HG03558 (cell line): ENCODE measurements around the gene UBAC2.
"Not testable (repeated sequence)": the region's sequence is repeated elsewhere in the genome, so short reads cannot be mapped to it uniquely, and the experiment has no call there.

Source experiments
- ATAC-seq: cut with Tn5 transposase; IDR thresholded peaks from one replicate; pipeline ENCODE4 v1.9.1; 2021; ENCODE audit warnings: moderate number of reproducible peaks; ENCODE audit not compliant: unreplicated experiment; ENCODE audit errors: extremely low read depth

The UBAC2 gene

DNA sequence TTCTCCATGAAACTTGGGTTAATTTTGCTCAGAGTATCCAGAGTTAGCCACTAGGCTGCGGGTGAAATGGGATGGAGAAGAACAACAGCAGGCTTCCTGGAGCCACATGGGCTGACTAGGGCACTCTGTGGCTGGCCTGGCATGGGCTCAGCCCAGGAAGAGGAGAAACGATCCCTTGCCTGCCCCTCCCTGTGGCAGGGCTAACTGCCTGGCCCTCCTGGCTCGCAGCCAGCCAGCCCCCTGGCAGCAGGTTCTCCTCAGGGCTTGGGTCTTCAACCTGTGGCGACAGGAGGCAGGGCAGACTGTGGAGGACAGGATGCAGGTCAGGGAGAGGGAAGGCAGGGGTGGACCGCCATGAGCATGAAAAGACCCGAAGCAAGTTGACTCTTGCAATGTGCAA, 185.3 kb downstream of the UBAC2 start:
- ATAC-seq = no peak

- no peak for ATAC-seq
Measured at GRCh38 chr13:99386495-99386894, 185.8 kb downstream of the UBAC2 start.

- peak; percentile 71 for ATAC-seq
Measured at GRCh38 chr13:99386911-99387788, 186.5 kb downstream of the UBAC2 start.

DNA sequence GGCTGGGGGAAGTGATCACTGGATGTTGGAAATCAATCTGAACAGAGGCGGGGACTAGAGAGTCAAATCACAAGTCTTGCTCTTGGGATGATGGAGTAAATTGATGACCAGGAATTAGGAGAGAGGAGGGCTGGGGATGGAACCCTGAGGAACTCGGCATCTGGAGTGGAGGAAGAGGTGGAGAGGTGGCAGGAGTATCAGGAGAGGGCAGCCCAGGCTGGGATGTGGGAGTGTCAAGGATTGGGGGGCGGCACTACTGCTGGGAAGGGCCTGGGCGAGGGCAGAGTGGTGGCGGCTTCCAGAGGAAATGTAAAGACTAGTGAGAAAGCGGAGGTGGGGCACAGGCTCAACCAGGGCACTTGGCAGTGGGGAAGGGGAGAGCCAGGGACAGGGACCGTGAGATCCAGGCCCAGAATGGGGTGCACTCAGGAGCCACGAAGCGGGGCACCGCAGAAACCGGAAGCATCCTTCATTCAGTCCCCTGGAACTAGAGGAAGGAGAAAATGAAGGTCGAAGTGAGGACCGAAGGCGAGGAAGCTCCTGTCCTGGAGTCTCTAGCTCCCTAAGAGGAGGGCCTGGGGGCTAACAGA, 187.8 kb downstream of the UBAC2 start:
- no peak for ATAC-seq

- ATAC-seq = not testable (repeated sequence)
Measured at GRCh38 chr13:99389094-99389493, 188.4 kb downstream of the UBAC2 start.

DNA sequence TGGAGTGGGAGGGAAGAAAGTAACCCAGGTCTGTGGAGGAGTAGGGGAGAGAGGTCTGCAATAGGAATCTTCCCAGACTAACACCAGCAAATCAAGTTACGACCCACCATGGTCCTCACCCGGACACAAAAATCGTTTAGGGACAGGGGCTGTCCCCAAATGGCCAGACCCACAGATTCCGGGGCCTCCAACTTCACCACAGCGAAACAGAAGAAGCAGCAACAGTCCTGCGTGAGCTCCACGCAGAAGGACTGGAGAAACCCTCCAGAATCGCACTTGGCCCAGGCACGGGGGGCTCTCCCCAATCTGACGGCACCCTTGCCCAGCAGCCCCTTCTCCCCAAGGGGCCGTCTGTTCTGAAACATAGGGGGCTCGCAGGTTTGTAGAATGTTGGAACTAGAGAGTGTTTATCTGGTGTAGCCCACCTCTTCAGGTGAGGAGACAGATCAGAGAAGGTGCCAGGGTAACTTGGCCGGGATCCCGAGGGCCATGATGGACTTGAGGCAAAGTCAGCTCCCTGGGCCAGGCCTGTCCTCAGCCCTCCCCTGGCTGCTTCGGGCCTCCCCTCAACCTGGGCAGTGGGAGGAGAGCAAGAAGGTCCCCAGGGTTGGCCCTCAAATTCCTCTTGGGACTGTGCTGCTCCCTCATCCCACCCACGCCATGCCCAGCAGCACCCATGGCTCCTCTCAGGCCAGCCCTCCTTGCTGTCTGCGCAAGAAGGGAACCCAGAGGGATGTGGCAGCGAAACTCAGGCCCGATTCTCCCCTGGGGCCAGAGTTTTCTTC, 189.1 kb downstream of the UBAC2 start:
- ATAC-seq = no peak

DNA sequence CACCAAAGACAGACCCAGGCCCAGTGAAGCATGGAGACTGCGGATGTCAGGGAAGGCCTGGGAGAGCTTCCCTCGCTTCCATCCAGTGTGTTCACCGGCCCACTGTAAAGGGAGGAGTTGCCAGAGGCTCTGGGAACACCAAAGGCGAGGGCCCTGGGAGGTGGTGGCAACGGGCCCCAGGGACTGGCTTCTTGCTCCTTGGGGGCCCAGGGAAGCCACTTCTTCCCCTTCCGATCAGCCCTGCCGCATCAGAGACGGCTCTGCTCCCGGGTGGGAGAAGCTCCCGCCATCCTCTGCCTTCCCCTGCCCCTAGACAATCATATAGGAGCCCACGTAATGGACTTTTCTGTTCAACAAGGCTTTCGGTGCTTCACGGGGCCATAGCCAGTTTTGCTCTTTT, 189.9 kb downstream of the UBAC2 start:
- ATAC-seq = no peak

- no peak for ATAC-seq
Measured at GRCh38 chr13:99391781-99392469, 191.3 kb downstream of the UBAC2 start.

- ATAC-seq = no peak
Measured at GRCh38 chr13:99392470-99393135, 191.9 kb downstream of the UBAC2 start.

DNA sequence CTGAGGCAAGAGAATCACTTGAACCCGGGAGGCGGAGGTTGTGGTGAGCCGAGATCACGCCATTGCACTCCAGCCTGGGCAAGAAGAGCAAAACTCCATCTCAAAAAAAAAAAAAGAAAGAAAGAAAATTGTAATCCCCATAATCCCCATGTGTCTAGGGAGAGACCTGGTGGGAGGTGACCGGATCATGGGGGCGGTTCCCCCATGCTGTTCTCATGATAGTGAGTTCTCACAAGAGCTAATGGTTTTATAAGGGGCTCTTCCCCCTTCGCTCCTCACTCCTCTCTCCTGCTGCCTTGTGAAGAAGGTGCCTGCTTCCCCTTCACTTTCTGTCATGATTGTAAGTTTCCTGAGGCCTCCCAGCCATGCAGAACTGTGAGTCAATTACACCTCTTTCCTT, 192.7 kb downstream of the UBAC2 start:
- ATAC-seq = not testable (repeated sequence)

- ATAC-seq = no peak
Measured at GRCh38 chr13:99393791-99394735, 193.4 kb downstream of the UBAC2 start.

DNA sequence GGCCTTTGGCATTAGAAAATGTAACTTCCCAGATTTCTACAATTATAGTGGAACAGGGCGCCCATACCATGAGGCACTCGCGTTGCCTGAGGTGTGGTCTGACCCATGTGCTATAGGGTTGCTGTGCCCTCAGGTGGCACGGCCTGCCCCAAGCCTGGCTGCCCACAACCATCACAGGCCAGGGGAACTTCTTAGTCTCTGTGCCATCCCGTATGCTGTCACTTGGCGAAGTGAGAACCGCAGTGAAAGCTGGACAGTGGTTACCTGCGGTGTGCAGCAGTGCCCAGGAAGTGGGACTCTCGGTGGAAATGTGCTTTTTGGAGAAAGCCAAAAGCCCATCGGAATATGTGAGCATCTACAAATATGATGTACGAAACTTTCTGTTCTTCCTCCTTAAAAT, 194.8 kb downstream of the UBAC2 start:
- no peak for ATAC-seq

DNA sequence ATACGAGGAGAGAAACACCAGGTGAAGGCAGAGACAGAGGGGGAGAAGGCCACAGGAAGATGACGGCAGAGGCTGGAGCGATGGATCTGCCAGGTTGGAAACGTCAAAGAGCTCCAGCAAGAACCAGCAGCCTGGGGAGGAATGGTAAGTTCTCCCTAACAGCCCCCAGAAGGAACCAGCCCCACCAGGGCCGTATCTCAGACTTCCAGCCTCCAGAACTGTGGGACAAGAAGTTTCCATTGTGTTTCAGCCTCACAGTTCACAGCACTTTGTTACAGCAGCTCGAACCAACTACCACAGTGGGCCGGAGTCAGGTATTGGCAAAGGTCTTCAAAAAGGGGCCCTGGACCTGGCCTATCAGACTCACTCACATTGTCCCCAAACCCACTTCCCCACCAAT, 195.8 kb downstream of the UBAC2 start:
- ATAC-seq = no peak

DNA sequence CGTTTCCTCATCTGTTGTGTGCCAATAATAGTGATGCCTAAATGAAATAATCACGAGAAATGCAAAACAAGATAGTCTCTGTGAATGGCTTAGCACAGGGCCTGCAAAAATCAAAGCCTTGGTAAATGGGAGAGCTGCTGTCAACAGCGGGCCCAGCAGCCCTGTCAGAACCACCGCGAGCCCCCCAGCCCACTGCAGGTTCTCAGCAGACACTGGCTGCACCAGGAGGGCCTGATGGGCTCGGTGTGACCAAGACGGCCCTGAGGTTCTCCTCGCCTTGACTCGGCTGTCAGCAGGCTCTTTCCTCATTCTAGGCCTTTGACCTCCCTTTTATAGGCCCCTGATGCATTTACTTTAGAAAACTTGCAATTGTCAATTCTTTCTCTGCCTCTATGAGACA, 197.4 kb downstream of the UBAC2 start:
- ATAC-seq = no peak

DNA sequence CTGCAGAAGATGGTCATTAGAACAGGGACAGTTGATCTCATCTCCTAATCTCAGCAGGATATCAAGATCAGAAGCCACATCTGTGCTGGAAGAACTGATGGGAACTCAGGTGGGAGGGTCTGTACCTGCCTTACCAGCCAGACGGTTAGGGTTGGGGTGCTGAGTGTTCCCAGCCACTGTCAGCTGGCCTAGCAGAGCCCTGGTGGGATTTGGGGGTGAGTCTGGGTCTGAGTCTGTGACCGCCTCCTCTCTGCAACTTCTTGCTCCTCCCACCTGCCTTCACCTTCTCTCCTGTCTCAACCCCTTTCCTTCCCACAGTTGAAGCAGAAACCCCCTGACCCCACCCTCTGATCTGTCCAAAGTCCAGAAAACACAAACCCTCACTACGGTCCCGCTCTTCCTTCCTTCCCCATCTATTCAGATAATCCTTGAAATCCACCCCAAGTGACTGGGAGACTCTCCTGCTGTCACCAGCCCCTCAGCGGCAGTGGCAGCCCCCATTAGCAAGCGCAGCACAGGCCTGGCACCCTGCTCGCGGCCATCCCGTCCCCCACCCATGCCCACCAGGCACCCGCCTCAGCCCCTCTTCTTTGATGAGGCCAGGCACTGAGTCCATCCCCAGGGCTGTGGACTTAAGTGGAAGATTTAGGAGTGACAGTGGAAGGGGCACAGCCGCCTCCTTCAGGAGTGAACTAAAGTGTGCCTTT, 198.4 kb downstream of the UBAC2 start:
- ATAC-seq = no peak

- ATAC-seq = no peak
Measured at GRCh38 chr13:99399623-99399974, 198.9 kb downstream of the UBAC2 start.

- no peak for ATAC-seq
Measured at GRCh38 chr13:99403458-99403971, 202.9 kb downstream of the UBAC2 start.
